NCI-H2227 treated with DMSO at 0.1 percent for 48 hours (cell line): ENCODE data around the gene THAP12.
"Not testable (repeated sequence)": the region's sequence is repeated elsewhere in the genome, so short reads cannot be mapped to it uniquely, and the experiment has no call there.

Source experiments
- DNase-seq: peaks from one replicate; lab custom pipeline; 2025; lab: John Stamatoyannopoulos, UW

Gene THAP12, protein sequence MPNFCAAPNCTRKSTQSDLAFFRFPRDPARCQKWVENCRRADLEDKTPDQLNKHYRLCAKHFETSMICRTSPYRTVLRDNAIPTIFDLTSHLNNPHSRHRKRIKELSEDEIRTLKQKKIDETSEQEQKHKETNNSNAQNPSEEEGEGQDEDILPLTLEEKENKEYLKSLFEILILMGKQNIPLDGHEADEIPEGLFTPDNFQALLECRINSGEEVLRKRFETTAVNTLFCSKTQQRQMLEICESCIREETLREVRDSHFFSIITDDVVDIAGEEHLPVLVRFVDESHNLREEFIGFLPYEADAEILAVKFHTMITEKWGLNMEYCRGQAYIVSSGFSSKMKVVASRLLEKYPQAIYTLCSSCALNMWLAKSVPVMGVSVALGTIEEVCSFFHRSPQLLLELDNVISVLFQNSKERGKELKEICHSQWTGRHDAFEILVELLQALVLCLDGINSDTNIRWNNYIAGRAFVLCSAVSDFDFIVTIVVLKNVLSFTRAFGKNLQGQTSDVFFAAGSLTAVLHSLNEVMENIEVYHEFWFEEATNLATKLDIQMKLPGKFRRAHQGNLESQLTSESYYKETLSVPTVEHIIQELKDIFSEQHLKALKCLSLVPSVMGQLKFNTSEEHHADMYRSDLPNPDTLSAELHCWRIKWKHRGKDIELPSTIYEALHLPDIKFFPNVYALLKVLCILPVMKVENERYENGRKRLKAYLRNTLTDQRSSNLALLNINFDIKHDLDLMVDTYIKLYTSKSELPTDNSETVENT

DNA sequence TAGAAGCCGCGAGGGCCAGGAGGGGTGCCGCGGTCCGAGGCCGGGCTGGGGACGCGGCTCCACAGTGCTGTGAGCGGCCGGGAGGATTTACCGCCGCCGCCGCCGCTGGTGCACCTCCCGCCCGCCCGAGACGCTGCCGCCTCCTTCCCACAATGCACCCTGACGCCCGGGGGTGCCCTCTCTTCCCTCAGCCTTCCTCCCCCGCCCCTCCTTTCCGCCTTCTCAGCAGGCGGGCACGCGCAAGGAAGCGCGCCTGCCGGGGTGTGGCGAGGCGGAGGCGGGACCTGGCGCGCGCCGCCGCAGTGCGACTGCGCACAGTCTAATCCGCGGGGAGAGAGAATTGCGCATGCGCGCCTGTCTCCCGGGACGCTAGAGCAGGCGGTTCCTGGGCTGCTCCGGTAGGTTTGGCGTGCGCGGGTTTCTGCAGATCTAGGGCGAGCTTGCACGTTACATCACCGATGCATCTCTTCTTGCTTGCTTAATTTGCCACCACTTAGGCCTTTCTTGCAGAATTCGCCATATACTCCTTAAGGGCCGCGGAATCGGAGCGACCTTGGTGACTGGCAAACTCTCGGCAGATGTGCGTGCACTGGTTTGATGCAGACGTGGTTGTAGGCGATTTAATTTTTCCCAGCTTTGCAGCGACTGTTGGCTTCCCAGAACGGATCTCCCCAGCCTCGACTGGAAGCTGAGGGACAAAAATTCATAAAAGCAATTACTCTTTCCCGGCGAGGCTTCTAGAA lies at the start of gene THAP12, which contains the start of gene GVQW3:
Gene THAP12 (minus strand): TSS at position 156 of the 743 bp plus-strand sequence. CDS start 296 bp downstream, outside the sequence.
Gene GVQW3 (plus strand): TSS at position 347 of the 743 bp plus-strand sequence. CDS start 506 bp downstream, outside the sequence.
- peak; percentile 97 for DNase-seq

DNA sequence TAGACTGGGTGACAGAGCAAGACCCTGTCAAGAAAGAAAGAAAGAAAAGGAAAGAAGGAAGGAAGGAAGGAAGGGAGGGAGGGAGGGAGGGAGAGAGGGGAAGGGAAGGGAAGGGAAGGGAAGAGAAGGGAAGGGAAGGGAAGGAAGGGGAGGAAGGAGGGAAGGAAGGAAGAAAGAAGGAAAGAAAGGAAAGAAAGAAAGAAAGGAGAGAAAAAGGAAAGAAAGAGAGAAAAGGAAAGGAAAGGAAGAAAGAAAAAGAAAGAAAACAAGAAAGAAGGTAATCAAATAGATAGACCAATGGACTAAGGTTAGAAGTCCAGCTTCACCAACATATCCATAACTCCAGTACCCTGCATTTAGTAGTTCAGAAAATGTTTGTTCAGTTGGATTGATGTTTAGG lies 45.7 kb upstream of the THAP12 start:
- DNase-seq: no peak

DNA sequence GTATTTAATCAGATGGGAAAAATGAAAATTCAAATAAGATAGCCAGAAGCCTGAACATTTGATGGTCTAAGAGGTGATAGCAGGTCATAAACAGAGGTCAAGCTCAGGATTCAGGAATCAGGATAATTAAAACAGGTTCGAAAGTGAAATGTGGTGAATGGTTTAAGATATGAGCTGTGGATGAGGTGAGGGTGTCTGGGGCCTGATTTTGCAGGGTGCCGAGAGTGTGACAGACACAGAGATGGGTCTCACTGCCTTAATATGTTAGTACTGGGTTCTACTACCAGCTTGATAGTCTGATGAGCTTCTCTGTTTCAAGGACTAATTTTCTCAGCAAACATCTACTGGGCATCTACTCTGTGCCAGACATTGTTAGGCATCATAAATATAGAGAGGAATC lies 44.0 kb upstream of the THAP12 start:
- DNase-seq: no peak

DNA sequence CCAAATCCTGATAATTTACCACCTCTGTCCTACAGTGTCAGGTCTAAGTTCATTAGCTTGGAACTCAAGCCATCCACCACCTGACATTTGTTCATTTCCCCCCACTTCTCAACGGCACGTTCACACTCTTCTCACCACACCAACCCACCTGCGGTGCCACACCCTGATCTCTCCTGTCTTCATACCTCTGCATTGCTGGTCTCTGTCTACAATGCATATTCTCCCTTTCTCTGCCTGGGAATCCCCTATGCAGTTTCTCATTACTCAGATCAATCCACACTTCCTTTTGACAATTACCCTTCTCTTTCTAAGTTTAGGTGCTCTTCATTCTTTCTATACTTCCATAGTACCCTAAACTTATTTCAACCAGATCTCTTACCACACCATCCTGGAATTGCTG lies 43.4 kb upstream of the THAP12 start:
- no peak for DNase-seq

DNA sequence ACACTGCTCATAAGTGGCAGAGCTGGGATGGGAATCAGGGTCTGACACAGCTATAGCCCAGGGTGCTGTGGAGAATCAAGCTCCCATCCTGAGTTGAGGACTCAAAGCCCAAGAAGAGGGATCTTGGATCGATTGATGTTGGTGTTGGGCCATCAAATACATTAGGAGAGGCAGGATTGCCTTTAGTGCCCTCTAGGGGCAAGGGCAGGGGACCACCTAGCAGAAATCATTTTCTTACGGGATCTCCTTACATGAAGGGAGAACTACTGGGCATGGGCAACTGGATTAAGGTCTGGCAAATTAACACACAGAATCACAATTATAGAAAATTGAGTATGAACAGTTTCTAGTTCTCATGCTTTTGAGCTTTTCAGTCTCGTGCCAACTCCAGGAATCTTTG lies 39.0 kb upstream of the THAP12 start:
- no peak for DNase-seq

DNA sequence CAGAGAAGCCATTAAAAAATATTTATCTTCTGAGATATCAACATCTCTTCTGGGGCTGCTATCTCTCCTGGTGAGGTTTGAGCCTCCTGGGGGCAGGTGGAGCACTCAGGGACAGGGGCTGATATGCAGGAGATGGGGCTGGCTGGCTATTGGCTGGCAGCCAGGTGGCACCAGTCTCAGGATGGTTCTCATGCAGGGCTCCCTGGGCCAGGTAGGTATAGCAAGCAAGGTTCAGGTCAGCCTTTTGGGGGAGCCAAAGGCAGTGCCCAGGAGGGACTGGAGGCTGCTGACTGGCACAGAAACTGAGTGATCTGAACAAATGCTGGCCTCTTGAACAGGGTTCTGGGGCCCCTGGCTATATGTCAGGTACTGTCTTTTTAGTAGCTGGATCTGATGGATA lies 34.1 kb upstream of the THAP12 start:
- DNase-seq: no peak

DNA sequence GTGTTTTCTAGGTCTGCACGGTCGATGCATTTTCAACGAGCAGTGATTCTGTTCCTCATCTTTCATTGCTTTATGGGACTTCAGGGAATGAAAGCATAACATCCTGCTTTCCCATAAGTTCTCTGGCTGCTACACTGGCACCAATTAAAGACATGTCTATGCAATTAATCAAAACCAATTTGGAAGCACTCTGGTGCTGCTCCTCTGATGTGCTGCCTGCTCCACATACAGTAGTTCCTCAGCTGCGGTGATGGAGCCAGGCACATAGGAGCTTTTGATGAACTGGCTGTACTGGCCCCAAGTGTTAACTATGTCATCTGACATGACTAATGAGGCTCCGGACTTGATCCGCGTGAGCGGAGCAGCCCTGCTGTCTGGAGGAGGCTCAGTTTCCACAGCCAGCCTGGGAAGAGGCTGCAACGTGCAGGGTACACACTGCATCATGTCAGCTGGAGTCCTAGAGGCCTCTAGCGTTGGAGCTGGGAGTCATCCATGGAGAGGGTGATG lies 30.0 kb upstream of the THAP12 start:
- DNase-seq: no peak

DNA sequence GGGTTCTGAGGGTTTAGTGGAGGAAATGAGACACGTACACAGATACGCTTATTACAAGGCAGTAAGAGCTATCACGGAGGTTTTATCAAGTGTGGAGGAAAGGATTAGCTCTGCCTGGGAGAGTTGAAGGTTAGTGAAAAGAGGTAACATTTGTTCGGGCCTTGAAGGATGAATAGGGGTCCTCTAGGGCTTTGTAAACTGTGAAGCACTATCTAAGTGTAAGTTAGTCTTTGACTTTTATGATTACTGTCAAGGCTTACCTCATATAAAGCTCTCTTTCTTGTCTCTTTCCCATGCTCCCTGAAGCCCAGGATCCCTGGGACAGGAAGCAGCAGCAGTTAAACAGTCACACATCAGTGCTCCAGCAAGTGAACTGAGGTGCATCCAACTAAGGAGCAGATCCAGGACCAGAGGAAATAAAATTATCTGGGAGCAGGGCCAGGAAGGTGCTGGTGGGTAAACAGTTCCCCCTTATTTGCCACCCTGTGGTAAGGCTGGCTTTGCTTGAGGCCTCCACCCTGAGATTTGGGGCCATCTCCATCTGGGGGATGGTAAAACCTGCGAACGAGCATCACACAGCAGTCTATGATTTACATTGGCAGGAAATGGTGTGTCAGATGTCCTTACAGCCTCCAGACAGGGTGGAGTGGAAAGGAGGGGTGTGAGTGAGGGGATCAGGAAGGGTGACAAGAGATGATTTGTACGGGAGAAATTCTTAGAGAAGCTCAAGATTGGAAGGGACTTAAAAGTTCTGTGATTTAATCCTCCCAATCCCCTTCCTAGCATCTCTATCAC lies 27.4 kb upstream of the THAP12 start:
- no peak for DNase-seq

DNA sequence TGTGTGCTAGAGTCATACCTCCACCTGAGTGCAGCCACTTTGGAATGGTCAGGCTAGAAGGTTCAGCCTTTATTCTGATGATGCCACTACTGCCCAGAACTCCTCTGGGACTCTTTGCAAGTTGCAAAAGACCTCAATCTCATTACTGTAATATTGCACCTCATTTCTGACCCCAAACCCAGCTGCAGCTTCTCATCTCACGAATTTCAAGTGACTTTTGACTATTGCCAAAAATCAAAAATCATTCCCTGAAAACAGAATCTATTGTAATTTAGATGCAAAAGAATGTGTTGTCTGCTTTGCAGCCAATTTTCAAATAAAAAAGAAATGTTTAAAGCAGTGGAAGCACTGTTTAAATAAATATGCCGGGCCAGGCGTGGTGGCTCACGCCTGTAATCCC lies 25.4 kb upstream of the THAP12 start:
- DNase-seq: no peak

DNA sequence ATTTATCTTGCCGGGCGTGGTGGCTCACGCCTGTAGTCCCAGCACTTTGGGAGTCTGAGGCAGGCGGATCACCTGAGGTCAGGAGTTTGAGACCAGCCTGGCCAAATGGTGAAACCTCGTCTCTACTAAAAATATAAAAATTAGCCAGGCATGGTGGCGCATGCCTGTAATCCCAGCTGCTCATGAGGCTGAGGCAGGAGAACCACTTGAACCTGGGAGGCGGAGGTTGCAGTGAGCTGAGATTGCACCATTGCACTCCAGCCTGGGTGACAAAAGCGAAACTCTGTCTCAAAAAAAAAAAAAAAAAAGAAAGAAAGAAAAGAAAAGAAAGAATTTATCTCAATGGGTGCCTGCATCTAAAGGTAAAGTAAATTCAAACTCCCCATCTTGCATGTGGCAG lies 20.6 kb upstream of the THAP12 start:
- not testable (repeated sequence) for DNase-seq

DNA sequence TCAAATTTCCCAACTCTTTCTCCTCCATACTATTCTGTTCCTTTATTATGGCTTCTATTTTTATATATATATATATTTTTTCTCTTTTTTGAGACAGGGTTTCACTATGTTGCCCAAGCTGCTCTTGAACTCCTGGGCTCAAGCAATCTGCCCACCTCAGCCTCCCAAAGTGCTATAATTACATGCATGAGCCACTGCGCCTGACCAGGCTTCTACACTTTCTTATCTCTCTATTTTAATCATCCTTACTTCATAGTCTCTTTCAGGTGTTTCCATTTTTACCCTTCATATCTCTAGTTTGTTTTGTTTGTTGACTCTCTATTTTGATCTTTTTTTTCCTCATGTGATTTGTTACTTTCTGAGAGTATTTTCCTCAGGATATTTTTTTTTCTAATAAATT lies 20.0 kb upstream of the THAP12 start:
- DNase-seq: no peak

DNA sequence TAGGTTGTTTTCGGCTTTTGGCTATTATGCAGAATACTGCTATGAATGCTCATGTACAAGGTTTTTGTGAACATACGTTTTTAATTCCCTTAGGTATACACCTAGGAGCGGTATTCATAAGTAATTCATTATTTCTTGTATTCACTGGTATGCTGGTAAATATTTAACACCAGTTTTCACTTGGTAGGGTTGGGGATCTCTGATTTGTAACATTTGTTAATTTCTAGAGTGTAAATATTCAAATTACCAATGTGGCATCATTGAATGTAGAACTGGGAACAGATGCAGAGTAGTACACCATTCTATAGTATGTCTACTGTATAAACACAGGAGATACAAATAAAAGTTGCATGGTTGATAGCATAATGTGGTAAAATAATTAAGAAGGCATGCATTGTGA lies 16.5 kb upstream of the THAP12 start:
- no peak for DNase-seq

DNA sequence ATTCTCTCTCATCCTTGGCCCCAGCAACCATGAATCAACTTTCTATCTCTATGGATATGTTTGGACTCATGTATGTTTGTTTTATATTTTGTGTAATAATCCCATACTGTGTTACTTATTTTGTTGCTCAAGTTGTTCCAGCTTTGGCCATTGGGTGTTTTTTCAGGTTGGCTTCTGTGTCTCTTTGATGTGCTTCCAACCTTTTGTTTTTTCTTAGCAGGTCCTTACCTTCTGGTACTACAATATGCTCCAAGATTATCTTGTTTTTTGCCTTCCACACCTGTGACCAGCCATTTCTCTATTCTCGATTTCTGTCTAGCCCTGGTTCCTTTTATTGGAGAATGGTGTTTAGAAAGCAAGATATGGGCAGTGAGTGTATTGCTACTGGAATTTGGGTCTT lies 14.4 kb upstream of the THAP12 start:
- no peak for DNase-seq

DNA sequence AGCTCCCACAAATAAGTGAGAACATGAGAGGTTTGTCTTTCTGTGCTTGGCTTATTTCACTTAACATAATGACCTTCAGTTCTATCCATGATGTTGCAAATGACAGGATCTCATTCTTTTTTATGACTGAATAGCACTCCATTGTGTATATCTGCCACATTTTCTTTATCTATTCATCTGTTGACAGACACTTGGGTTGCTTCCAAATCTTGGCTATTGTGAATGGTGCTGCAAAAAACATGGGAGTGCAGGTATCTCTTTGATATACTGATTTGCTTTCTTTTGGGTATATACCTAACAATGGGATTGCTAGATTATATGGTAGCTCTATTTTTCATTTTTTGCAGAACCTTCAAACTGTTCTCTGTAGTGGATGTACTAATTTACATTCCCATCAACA lies 13.5 kb upstream of the THAP12 start:
- DNase-seq: no peak

DNA sequence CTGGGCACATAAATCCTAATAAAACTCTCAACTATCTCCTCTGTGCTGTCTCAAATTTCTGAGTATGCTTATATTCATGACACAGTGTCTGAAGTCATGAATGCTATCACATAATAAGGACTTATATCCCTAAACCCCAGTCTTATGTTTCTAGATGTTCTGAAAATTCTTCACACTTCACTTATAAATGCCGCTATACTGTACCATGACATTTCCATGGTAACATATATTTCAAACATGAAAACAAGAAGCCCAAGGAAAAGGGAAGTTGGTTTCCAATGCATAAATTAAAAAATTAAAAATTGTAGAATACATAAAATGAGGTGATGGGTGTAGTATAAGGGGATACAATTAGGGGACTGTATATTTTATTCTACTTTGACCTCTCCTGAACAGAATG lies 11.9 kb upstream of the THAP12 start:
- no peak for DNase-seq

DNA sequence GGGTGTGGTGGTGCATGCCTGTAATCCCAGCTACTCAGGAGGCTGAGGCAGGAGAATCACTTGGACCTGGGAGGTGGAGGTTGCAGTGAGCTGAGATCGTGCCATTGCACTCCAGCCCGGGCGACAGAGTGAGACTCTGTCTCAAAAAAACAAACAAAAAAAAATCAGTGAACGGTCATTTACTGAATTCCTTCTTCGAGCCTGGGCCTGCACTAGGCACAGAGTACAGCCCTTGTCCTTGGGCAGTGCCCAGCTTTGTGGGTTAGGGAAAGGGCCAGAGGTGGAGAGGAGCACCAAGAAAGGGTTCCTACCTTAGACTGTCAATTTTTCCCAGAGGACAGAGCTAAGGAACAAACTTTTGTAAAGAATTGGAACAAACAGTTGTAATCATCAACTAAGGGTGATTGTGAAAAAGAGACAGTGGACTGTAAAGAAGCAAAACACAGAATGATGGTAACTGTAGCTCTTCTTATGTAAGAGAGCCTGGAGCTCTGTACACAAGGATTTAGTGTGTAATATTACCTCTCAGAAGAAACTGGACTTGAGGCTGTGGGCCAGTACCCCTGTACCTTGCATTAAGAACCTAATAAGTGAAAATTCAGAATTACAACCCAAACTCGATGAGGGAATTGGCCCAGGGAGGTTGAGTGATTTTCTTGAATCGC lies 11.0 kb upstream of the THAP12 start:
- DNase-seq: no peak

DNA sequence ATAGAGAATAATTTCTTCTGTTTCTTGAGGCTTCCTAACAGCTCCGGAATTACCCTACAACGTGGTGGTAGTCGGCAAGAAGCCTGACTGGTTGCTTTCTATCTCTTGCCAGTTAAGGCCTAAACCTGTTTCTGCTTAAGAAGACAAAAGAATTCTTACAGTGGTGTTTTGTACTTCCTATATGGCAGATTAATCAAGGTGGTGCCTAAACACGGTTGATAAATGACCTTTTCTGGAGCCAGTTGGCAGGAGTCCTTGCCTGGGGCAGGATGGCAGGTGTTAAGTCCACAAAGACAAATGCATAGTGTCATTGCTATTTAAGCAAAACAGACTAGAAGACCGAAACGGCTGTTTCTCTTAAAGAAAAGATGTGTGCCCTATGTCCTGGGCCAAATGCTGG lies 10.1 kb upstream of the THAP12 start:
- no peak for DNase-seq

DNA sequence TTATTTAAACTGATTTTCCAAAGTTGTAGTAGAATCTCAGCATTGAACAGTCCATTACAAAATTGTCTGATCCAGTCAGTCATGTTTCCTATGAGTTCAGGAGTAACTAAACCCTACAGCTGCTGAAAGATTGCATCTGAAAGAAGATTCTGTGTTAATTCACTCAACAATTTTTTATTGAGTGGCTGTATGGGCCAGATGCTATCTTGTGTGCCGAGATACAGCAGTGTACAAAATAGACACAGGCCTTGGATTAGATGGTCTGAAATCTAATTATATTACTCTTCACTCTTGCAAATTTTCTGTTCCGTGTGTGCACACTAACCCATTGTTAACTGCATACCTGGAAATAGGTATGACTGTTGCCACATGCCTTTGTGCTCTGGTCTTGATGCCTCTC lies 7.5 kb upstream of the THAP12 start:
- DNase-seq: no peak

DNA sequence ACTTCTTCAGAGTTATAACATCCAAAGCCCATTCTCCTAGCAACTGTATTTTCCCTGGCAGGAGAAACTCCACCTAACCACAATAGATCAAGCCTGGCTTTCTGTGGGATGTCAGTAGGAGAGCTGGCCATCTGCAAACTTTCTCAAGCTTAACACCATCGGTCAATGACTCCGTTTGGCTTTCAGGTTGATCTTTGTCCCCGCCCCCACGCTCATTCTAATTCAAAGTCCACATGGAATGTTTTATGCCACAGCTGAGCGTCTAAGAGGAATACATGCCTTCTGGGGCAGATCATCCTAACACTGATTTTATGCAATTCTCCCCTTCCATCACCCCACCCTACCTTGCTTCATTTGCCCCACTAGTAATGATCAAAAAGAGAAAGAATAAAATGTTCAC lies 5.0 kb upstream of the THAP12 start:
- DNase-seq: no peak

DNA sequence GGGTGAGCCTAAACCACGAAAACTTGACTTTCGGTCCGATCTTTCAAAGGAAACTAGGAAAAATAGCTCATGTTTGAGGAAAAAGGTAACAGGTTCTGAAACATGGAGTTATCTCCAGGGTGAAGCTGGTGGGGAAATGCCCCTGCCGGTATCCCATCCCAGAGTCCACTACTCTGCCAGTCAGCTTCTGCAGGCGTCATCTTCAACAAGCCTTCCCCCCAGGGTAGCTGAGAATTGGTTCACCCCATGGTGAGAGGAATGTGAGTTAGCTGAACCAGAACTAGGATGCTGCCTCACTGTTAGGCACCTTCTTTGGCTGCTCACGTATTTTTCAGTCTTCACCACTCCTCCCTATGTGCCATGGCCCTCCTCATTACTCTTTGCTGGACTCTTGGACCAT lies 1.3 kb upstream of the THAP12 start:
- no peak for DNase-seq
